ENCODE measurements around the gene FMNL3. TPM values are rescaled to one million over a fixed set of nuclear protein-coding genes. Genes with fewer than 3 reads are reported as not detected.

Gene FMNL3
- total RNA-seq, 1 donor from 2014 or later, result 80.3 TPM

DNA sequence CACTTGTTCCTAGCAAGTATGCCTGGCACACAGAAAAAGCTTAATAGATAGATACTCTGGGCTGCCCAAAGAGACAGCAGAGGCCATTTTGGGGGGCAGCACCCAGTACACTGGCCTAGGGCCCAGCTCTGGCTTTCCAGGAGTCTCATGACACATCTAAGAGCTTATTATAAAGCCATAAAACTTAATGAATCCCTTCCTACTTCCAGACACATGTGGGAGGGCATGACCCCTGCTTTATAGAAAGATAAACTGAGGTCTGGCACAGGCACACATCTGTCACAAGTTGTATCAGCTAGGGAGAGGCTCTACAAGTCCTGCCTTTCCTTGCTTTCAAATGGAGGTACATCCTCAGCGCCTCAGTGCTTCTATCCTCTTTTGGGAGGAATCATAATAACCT, 27.1 kb downstream of the FMNL3 start:
- DNase-seq (ENCODE audit: low read depth, low spot score), result no peak

DNA sequence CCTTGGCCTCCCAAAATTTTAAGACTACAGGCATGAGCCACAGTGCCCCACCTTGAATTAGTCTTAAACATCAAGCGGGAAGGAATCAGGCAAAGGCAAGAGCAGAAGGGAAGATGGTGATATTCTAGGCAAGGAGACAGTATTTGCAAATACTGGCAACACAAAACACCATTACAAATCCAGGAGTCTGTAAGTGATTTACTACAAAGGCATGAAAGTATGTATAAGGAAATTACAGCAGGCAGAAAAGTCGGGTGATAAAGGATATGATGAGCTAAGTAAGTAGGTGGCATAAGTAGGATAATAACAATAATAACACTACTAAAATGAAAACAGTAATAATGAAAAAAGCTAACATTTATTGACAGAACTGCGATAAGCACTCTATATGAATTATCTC, 28.5 kb downstream of the FMNL3 start:
- no peak for DNase-seq (ENCODE audit: low read depth, low spot score)

DNA sequence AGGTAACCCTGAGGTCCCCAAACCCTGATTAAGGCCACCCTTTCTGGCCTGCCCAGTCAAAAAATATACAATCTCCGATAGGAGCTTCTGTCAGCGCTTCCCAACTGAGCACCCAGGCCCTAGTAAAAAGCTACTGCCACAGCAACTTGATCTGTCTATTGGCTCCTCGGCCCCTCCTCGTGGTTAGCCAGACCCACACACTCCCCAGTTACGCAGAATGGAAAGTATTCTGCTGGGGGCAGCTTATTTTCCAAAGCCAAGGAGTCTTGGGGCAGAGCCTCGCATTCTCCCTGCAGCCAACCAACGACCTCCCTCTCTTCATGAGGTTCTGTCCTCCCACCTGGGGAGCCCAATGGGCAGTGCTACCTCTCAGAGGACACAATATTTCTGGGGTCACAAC, 32.1 kb downstream of the FMNL3 start:
- no peak for DNase-seq (ENCODE audit: low read depth, low spot score)

DNA sequence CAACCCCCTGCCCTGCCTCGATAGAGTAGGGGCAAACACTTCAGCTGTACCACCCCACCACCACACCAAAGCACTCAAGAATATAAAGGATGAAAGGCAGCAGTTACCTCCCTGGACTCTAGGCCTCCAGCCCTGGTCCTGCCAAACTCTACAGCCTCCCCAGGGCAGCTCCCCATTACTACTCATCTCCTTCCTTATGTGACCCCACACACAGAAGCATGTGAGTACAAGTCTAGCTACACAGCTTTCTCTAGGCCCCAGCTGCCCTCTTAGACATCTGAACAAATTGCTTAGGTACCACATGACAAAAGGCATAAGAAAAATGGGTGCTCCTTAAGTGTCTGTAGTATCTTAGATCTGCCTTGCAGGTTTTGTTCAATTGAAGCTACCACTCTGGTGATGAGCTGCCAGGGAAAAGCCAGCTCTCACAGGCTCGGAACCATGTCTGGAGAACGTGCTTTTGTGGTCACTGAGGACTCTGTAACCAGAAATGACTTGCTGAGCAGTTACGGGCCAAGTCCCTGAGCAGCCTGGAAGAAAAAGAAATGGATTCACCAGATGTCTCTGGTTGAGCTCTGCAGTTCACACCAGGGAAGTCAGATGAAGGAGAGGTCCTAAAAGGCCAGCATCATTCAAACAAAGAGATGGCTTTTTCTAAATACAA, 32.8 kb downstream of the FMNL3 start:
- no peak for DNase-seq (ENCODE audit: low read depth, low spot score)

DNA sequence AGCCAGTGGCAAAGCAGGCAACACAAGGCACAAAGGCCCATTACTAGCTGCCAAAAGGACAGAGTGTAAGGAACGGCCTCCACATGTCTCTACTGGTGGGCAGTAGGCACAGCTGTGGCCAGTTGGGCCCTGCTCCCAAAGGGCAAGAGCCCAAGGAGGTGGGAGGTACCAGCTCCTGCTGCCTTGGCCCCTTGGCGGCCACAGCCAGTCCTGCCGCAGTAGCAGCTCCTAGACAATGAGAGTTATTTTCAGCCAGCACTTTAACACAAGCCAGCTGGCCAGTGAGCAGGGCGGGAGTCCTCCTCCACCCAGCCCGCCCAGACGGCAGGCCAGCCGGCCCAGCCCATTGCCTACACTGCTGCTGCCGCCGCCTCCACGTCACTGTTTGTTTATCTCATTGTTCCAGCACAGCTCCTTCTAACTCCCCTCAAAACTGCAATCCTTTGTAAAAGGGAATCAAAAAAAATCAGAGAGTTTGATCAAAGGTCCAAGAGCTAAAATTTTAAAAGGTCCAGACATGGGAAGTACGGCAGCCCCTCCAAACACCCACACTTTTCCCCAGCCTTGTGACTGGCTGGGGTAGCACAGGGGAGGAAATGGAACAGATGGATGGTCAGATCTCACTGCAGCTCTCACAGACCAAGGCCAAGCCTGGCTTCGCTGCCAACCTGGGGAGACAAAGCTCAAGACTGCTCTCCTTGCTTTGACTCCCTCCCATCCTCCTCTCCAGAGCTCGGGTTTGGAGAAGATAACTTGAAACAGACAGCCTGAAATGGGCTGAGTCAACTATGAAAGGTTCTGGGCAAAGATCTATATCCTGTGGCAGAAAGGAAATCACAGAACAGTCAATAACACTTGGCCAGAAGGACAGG, 33.5 kb downstream of the FMNL3 start:
- DNase-seq (ENCODE audit: low read depth, low spot score), result peak; percentile 93

DNA sequence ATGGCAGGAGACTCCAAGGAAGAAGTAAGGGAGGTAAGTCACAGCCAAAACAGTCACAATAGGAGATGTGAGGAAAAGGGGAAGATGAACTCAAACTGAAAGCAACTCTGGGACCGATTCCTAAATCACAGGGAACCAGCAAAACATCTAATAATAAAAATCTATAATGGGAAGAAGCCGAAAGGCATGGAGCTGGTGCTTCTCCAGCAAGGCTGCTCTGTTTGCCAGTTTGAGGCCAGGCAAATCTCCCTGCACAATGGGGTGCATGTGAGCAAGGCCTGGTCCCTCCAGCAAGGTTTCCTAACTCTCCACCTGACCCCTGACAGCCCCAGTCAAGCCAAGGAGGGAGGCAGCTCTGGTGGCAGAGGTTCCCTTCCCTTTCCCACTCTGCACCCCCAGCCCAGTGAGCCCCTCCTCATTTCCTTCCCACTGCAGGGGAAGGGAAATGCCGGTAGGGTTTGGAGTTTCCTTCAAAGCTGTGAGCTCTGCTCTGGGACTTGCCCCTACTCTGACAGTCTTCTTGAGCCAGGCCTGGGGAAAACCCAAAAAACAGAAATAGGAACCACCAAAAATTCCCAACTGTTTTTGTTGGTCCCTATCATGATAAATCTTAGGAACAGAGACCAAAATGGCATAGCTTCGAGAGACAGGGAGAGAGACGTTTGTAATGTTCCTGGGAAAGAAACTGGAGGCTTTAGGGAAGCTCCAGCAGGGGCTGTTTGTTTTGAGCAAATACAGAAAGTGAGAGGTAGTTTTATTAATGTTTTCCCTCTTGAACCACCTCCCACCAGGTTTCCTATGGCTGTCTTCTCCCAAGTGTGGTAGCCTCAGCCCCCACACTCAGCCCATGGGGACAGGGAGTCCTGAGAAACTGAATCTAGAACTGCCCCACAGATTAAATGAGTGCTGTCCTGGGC, 34.6 kb downstream of the FMNL3 start:
- no peak for DNase-seq (ENCODE audit: low read depth, low spot score)

DNA sequence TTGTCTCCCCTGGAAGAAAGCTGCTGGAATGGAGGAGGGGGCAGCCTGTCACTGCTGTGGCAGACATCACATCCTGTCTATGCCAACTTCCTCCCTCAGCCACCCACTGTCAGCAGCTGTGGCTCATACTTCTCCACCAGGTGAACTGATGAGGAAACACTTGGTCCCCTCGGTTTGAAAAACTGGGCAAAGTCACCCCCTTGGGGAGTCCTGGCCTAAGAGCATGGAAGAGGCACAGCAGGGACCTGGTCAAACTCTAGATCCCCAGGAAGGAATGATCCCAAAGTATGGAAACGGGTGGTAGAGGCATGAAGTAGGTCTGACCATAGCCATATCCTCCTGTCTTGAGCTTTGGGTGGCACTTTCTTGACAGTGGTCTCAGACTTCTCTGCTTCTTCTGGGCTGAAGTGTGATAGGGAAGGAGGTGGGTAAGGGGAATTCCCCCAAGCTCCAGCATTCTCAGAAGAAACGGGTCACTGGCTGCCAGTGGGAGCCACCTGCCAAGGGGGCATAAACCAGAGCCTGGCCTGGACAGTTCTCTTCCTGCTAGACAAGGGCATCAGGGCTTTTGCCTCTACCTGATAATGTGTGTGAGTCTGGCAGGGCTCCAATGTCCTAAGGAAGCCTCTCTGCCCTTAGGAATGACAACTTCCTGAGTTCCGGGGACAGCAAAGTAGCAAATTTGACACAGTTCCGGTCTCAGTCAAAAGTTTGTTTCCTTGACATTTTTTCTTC, 36.0 kb downstream of the FMNL3 start:
- DNase-seq (ENCODE audit: low read depth, low spot score), result no peak

DNA sequence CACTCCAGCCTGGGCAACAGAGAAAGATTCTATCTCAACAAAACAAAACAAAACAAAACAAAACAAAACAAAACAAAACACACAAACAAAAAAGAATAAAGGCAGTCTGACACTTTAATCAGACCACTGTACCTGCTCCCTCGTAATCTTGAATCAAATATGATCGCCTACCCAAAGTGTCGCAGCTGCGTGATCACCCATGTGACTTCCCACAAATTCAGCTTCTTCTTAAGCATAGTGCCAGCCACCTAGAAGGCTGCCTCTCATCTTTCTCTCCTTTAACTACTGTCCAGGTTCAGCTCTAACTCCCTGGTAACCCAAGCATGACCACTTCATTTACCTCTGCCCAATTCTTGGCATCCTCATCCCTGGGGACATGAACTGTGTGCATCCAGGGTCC, 37.4 kb downstream of the FMNL3 start:
- no peak for DNase-seq (ENCODE audit: low read depth, low spot score)

DNA sequence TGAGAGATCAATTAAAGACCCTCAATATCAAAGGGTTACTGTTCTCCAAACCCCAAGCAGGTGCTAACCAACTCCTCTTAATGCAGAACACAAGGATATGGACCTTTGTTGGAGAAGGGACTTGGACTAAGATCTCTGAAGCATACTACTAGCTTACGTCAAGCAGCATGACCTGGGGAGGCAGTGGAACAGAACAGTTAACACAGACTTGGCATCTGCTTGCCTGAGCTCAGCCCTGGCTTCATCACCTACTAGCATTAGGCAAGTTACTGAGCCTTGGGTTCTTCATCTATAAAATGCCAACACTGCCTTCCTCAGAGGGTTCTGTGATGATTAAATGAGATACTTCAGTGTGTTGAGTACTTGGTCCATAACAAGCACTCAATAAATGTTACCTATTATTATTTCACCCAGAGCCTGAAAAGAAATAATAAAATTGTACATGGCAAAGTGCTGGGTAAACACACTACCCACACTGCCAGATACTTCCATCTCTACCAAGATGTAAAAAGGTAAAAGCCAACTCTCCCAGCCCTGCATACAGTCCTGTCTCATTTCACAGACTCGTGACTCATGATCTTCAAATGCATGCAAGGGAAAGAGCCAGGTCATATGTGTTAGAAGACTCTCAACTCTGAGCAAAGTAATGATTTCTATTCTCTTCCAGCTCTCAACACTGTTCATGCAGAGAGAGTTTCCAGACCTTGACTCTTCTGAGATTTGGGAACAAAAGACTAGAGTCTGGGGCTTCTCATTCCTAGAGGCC, 39.7 kb downstream of the FMNL3 start:
- no peak for DNase-seq (ENCODE audit: low read depth, low spot score)

DNA sequence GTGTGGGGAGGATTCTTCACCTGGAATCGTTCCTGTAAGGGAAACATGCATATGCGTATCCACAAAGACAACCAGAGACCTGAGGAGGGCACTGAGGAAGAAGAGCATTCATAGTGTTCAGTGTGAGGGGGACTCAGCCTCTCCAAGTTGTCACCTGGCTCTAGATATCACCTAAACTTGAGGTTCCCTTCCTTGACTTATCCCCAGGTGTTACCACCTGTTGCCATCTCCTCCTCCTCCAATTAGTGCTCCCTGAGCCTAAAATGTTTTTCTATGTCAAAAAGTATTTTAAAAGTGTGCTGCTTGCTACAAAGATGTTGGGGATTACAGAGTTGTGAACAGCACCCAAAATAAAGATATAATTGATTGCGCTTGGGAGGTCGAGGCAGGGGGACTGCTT, 41.0 kb downstream of the FMNL3 start:
- no peak for DNase-seq (ENCODE audit: low read depth, low spot score)

DNA sequence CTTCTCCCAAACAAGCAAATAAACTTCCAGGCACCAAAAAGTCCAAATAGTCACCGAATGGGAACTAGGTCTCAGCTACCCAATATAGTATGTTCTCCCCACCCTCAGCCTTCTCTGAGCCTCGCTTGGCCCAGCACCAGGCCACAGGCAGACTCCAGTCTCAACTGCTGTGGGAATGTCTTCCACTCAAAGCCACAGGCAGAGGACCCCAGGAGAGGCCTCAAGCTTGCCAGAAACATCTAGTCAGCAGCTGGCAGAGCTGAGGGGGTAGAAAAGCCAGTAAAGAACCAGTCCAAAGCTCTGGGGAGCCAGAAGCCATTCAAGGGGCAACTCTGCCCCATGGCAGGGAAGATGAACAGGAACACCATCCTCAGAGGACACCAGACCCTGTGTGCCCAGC, 41.8 kb downstream of the FMNL3 start:
- DNase-seq (ENCODE audit: low read depth, low spot score), result no peak

DNA sequence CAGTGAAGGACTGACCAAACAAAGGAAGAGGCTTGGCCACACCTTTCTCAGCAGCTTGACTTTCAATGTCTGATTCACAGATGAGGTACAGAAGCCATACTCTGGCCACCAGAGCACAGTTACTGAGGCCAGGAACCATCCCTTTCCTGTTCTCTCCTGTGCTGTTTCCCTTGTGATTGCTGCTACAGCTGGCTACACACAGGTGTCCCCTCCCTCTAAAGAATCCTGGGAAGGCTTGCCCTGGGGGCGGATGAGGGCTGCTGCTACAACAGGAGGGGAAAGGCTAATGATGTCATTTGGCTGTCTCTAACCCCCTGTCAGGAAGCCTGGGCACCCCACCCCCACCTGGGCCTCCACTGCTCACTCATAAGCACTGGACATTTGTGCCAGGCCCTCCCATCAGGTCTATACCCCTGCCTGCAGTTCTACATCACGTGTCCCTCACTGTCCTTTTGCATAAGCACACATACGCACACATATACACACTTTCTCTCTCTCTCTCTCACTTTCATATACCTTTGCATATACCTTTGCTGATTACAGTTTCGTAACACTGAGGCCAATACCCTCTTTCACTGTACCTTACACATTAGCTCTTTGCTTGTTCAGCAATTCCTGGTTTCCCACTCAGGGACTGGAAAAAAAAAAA, 42.5 kb downstream of the FMNL3 start:
- DNase-seq (ENCODE audit: low read depth, low spot score), result peak; percentile 62

DNA sequence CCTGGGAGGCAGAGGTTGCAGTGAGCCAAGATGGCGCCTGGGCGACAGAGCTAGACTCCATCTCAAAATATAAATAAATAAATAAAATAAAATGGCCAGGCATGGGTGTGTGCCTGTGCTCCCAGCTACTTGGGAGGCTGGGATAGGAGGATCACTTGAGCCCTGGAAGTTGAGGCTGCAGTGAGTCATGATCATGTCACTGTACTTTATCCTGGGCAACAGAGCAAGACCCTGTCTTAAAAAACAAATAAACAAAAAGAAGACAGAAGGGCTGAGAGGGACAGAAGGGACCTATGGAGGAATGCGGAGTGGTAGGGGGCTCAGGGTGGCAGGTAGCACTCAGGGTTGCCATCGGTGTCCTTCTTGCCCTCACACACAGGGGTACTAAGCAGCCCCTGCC, 43.0 kb downstream of the FMNL3 start:
- DNase-seq (ENCODE audit: low read depth, low spot score), result no peak

DNA sequence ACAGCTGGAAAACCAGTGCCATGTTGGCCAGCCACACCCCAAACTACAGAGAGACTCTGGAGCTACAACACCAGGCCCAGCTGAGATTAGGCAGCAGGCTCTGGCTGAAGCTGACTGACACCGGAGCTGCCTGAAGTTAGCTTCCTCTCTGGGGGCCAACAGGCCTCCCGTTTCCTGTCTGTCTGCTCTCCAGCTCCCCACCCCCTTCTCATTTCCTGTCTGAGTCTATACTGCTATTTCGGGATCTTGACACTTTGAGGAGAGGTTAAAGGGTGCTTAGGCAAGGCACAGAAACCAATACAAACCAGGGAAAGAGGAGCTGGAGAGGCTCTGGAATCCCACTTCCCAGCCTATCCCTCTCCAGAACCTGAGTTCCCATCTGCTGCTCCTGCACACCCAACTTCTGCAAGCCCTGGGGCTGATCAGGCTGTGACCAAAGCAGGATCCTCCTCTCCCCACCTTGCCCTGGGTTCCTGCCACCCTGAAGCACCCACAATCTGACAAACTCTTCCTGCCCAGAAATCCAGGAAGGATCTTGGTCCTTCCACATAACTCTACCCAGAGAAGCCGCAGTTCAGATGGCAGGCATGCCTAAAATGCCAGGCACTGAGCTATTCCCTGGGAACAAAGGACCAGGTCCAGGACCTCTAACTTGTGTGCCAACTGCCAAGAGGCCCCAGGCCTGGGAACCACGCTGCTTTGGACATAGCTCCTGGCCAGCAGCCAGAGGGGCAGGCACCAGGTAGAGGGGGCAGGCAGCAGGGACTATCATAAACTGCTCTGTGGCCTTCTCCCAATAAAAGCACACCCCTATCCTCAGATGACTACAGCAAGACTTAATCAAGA, 44.0 kb downstream of the FMNL3 start:
- DNase-seq (ENCODE audit: low read depth, low spot score), result peak; percentile 88

DNA sequence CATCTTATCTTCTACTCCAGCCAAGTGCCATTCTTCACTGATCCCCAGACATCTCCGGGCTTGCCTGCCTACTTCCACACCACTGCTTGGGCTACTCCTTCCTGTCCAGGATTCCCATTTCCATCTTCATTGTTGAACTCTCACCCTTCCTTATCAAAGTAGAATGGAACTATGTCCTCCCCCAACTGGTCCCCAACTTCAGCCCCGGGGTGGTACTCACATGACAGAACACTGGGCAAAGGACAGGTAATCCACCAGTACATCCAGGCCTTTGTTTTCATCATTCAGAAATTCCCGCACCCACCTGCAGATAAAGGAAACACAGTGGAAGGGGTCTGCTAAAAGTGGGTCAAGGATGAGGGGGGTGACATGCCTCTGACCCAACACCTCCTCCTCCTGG, 45.5 kb downstream of the FMNL3 start:
- no peak for DNase-seq (ENCODE audit: low read depth, low spot score)

DNA sequence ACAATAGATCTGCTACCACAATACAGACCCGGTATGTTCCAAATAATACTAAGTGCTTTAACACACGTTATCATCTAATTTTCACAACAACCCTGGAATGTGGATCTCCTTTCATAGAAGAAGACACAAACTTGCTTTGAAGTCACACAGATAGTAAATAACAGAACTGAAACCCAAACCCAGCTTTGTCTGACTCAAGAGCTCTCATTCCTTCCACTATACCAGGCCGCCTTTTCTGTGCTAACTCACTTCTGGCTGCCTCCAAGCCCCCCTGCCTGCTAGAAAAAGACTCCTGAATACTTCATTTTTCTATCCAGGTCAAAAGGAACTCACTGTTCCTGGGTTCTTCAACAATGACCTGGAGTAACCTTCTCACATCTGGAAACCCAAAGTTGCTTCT, 46.0 kb downstream of the FMNL3 start:
- DNase-seq (ENCODE audit: low read depth, low spot score), result no peak

DNA sequence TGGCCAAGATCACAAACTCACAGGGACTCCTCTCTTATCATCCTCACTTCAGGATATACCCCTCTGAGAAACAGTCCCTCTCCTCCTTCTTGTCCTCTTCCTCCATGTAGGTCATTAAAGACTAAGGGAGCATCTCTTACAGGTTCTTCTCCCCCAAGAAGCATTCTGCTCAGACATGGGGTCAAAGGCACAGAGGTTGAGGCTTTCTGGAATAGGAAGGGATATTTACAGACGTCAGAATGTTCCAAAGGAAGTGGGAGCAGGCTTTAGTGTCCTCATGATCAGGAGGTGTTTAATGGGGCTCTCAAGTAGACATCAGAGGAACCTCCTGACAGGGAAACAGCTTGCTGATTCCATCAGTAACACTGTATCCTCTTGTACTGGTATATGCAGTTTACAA, 47.5 kb downstream of the FMNL3 start:
- DNase-seq (ENCODE audit: low read depth, low spot score), result no peak

DNA sequence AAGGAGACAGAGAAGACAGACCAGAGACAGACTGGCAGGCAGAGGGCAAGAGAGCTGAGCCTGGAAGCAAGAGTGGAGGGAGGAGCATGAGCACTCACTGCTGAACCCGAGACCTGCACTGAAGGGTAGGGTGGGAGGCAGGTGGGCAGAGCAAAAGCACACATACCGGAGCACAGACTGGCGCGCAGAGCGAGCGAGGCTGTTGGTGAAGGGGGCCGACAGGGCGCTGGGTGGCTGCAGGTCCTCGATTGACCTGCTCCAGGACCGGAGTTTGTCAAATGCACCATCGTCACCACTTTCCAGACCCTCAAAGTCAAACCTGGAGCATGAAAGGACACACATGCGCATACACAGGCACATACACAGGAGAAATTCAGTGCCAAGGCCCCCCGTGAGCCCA, 48.9 kb downstream of the FMNL3 start:
- DNase-seq (ENCODE audit: low read depth, low spot score), result no peak

DNA sequence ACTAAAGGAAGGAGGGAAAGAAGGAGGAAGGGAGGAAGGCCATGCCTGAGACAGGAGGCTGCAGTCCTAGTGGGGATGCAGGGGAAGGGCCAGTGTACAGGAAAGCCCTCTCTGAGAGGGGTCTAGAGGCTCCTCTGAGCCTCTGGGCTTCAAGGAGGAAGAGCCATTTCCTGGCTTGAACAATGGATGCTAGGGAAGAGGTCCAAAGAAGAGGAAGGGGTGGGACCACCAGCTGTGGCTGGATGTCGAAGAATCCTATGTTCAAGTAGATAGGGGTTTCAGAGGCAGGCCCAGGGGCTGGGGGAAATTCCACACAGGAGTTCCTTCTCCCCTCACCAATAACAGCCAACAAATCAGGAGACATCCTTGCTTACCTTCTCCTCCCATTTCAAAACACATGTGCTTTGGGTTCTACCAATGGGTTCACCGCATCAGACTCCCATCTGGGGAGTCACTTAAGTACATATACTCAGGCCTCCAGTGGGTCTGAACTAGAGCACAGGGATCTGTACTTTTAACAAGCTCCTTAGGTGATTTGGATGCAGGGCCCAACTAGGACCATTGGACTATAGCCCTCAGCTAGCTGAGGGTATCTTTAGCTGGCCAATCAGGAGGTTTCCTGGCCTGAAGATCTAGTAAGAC, 51.5 kb downstream of the FMNL3 start:
- peak; percentile 50 for DNase-seq (ENCODE audit: low read depth, low spot score)
